ENCODE results near the gene FKBP5. TPM values are rescaled to one million over a fixed set of nuclear protein-coding genes. Genes with fewer than 3 reads are reported as not detected.

FKBP5 gene
- total RNA-seq, 1 experiment from 2014 or later = 33.9 TPM

DNA sequence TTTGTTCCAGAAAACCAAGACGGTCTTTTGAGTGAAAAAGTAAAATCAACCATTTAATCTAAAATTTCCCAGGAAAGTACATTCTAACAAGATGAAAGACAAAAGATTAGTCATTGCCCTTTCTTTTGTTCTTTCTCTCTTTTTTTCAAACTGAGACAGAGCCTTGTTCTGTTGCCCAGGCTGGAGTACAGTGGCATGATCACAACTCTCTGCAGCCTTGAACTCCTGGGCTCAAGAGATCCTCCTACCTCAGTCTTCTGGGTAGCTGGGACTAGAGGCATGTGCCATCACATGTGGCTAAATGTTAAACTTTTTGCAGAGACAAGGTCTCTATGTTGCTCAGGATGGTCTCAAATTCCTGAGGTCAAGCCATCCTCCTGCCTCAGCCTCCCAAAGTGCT lies 75.0 kb downstream of the FKBP5 start:
- Mint-ChIP-seq H3K27me3 (ENCODE audit: low read depth) (no peaks in the 10 kb centered on the region), H3K36me3 (ENCODE audit: insufficient read depth in 1 of 3, low read depth in 3 of 3) (peaks cover 14 to 39% (median 28%) of the 10 kb centered on the region in 3 experiments; a peak in 5 of 7 replicates), H3K4me1 (peaks cover 3 to 5% of the 10 kb centered on the region in 2 experiments; a peak in 3 of 4 replicates), H3K27ac (no peak overlapping the region), H3K9me3 (no peaks in the 10 kb centered on the region), H3K4me3 (no peak overlapping the region)
- no peaks in the 10 kb centered on the region for H3K4me1 ChIP-seq (ENCODE audit: insufficient read depth, low read length)
- no peaks in the 10 kb centered on the region for H3K79me1 ChIP-seq (ENCODE audit: insufficient read depth, low read depth, low read length, poor library complexity, severe bottlenecking)
- H2BK12ac ChIP-seq (ENCODE audit: insufficient read length, low read depth, low read length) = no peak overlapping the region
- no peak overlapping the region for H4K8ac ChIP-seq (replicated peaks; ENCODE audit: insufficient read length, low read depth, low read length)
- no peak overlapping the region for H3K4me2 ChIP-seq (ENCODE audit: insufficient read depth, insufficient read length, low read length)
- no peak overlapping the region for H4K91ac ChIP-seq (ENCODE audit: insufficient read length, low read depth, low read length)
- no peak overlapping the region for H3K14ac ChIP-seq (ENCODE audit: insufficient read depth, low read length)
- no peak overlapping the region for H3K18ac ChIP-seq (ENCODE audit: insufficient read length, low read depth, low read length)
- H3K27me3 ChIP-seq (ENCODE audit: insufficient read depth, low read length) = no peaks in the 10 kb centered on the region
- H3K4ac ChIP-seq (ENCODE audit: low read depth, low read length) = no peak overlapping the region
- H3K27ac ChIP-seq (ENCODE audit: insufficient read length, low read depth, low read length) = no peak overlapping the region
- TF ChIP-seq, protein P1, sequence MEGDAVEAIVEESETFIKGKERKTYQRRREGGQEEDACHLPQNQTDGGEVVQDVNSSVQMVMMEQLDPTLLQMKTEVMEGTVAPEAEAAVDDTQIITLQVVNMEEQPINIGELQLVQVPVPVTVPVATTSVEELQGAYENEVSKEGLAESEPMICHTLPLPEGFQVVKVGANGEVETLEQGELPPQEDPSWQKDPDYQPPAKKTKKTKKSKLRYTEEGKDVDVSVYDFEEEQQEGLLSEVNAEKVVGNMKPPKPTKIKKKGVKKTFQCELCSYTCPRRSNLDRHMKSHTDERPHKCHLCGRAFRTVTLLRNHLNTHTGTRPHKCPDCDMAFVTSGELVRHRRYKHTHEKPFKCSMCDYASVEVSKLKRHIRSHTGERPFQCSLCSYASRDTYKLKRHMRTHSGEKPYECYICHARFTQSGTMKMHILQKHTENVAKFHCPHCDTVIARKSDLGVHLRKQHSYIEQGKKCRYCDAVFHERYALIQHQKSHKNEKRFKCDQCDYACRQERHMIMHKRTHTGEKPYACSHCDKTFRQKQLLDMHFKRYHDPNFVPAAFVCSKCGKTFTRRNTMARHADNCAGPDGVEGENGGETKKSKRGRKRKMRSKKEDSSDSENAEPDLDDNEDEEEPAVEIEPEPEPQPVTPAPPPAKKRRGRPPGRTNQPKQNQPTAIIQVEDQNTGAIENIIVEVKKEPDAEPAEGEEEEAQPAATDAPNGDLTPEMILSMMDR (conservative IDR thresholded peaks at IDR 0.05) = no peak
- no peak overlapping the region for H3T11ph ChIP-seq (ENCODE audit: low read length)
- no peak overlapping the region for H2BK5ac ChIP-seq (ENCODE audit: insufficient read length, low read length)
- H3K23me2 ChIP-seq (ENCODE audit: insufficient read length, low read depth, low read length, poor library complexity, severe bottlenecking) = no peaks in the 10 kb centered on the region
- H2BK15ac ChIP-seq (ENCODE audit: low read depth, low read length) = no peak overlapping the region
- no peak overlapping the region for H2BK20ac ChIP-seq (ENCODE audit: low read depth, low read length, poor library complexity, severe bottlenecking)
- H3K9me3 ChIP-seq (ENCODE audit: control insufficient read depth, low read depth, low read length) = no peaks in the 10 kb centered on the region
- no peak overlapping the region for H2AK5ac ChIP-seq (ENCODE audit: insufficient read length, low read length)
- no peaks in the 10 kb centered on the region for H3K79me2 ChIP-seq (ENCODE audit: insufficient read depth, low read length)
- no peak overlapping the region for H2BK120ac ChIP-seq (ENCODE audit: low read depth, low read length, poor library complexity, severe bottlenecking)
- DNase-seq = no peak
- no peak overlapping the region for H4K5ac ChIP-seq (ENCODE audit: insufficient read length, low read depth, low read length)
- no peak overlapping the region for H3K23ac ChIP-seq (ENCODE audit: insufficient read length, low read depth, low read length)
- H4K20me1 ChIP-seq (ENCODE audit: control insufficient read depth, insufficient read depth, insufficient read length) = no peaks in the 10 kb centered on the region
- H2AFZ ChIP-seq (ENCODE audit: low read length) = no peak overlapping the region
- no peak overlapping the region for H3K56ac ChIP-seq (ENCODE audit: insufficient read length, low read depth, low read length)
- WGBS (ENCODE audit: extremely low coverage, insufficient read length, low lambda C conversion rate) = no CpG with 5 or more reads among the region's 1 CpG
- H3K9ac ChIP-seq (ENCODE audit: extremely low read depth, insufficient read length, low read length) = no peak overlapping the region
